Left ventricle myocardium inferior (tissue), 1 donor: ENCODE measurements around the gene TBX18. TPM values are rescaled to one million over a fixed set of nuclear protein-coding genes. Genes with fewer than 3 reads are reported as not detected.

Experiments
- DNase-seq: peaks from one replicate; pipeline ENCODE4 v3.0.0-alpha.2; 2020
- H3K27ac ChIP-seq: fragments of 200-600 bp; replicated peaks from 2 replicates; pipeline ENCODE4 v1.8.0; 2021
- H3K27me3 ChIP-seq: fragments of 200-600 bp; 2 replicates; pipeline ENCODE4 v1.8.0; 2021; ENCODE audit warnings: low read depth
- H3K36me3 ChIP-seq: fragments of 200-600 bp; 2 replicates; pipeline ENCODE4 v1.8.0; 2021
- H3K4me1 ChIP-seq: fragments of 200-600 bp; 2 replicates; pipeline ENCODE4 v1.8.0; 2021
- H3K4me3 ChIP-seq: fragments of 200-600 bp; 2 replicates; pipeline ENCODE4 v1.8.0; 2021; ENCODE audit warnings: mild to moderate bottlenecking, moderate library complexity
- H3K9me3 ChIP-seq: fragments of 200-600 bp; replicated peaks from 2 replicates; pipeline ENCODE4 v1.8.0; 2021
- CTCF ChIP-seq: fragments of 200-600 bp; IDR thresholded peaks from 2 replicates; pipeline ENCODE4 v1.8.0; 2021; ENCODE audit warnings: antibody characterized with exemption, mild to moderate bottlenecking, borderline replicate concordance
- intact Hi-C: fragments of 100-400 bp; cut with micrococcal nuclease; formaldehyde crosslinking; loops from one replicate; pipeline ENCODE4 v1.11.0; 2022
- total RNA-seq: library from RNA; stranded (reverse); fragmentation: NEBNext Ultra II Directional; extraction: Animal tissue kit (Norgen Biotek cat#: 25700); gene quantifications from one replicate; pipeline ENCODE4 v1.2.1, GENCODE V29; 2021
- donor health status: DM: no; HTN: yes; CAD: no; lungs with severe emphysema.

TBX18 gene
- total RNA-seq, 1 donor from 2014 or later: 3.5 TPM

- intact Hi-C loops: no loop called here
- H3K4me3 ChIP-seq: no peak overlapping the region
- TF ChIP-seq CTCF: no peak
- H3K4me1 ChIP-seq: no peaks in the 10 kb centered on the region
- no peak overlapping the region for H3K27ac ChIP-seq
- H3K36me3 ChIP-seq: no peaks in the 10 kb centered on the region
- DNase-seq: no peak
- H3K9me3 ChIP-seq: peaks cover 14% of the 10 kb centered on the region
- no peaks in the 10 kb centered on the region for H3K27me3 ChIP-seq
Observed at GRCh38 chr6:84688141-84688873, 76.1 kb downstream of the TBX18 start.

- H3K9me3 ChIP-seq: peaks cover 14% of the 10 kb centered on the region
Observed at GRCh38 chr6:84687431-84687830, 77.0 kb downstream of the TBX18 start.

GRCh38 chr6:84685983-84686584 lies 78.3 kb downstream of the TBX18 start:
- intact Hi-C loops: no loop called here
- Histone ChIP-seq H3K4me1 (no peaks in the 10 kb centered on the region), H3K36me3 (no peaks in the 10 kb centered on the region), H3K4me3 (no peak overlapping the region), H3K27me3 (no peaks in the 10 kb centered on the region), H3K9me3 (peaks cover 14% of the 10 kb centered on the region), H3K27ac (no peak overlapping the region)
- peak; percentile 27 for TF ChIP-seq CTCF
- DNase-seq: no peak

More at GRCh38 chr6:84687431-84687830, 77.0 kb downstream of the TBX18 start:
- intact Hi-C loops: no loop called here
- H3K4me3 ChIP-seq: no peak overlapping the region
- H3K36me3 ChIP-seq: no peaks in the 10 kb centered on the region
- H3K4me1 ChIP-seq: no peaks in the 10 kb centered on the region
- TF ChIP-seq CTCF: no peak
- DNase-seq: no peak
- no peak overlapping the region for H3K27ac ChIP-seq
- H3K27me3 ChIP-seq: no peaks in the 10 kb centered on the region

GRCh38 chr6:84681693-84682326 lies 82.6 kb downstream of the TBX18 start:
- no peak for TF ChIP-seq CTCF
- Histone ChIP-seq H3K9me3 (peaks cover 14% of the 10 kb centered on the region), H3K4me1 (no peaks in the 10 kb centered on the region), H3K27ac (no peak overlapping the region), H3K4me3 (no peak overlapping the region), H3K36me3 (no peaks in the 10 kb centered on the region), H3K27me3 (no peaks in the 10 kb centered on the region)
- no peak for DNase-seq
- intact Hi-C loops: no loop called here

GRCh38 chr6:84675651-84676050 lies 88.7 kb downstream of the TBX18 start:
- no peaks in the 10 kb centered on the region for H3K4me1 ChIP-seq
- H3K27me3 ChIP-seq: no peaks in the 10 kb centered on the region
- peaks cover 4% of the 10 kb centered on the region for H3K9me3 ChIP-seq
- H3K4me3 ChIP-seq: no peak overlapping the region
- intact Hi-C loops: no loop called here
- no peaks in the 10 kb centered on the region for H3K36me3 ChIP-seq
- TF ChIP-seq CTCF: no peak
- H3K27ac ChIP-seq: no peak overlapping the region
- DNase-seq: no peak
